ENCODE results near the gene HIVEP3. TPM values are rescaled to one million over a fixed set of nuclear protein-coding genes. Genes with fewer than 3 reads are reported as not detected.

The HIVEP3 gene
- total and polyA plus RNA-seq, 2 of the 13 experiments (the other 11 are each of a cell fraction or from before 2014, with no cell fraction given) = 0.05 TPM; not detected in 1

- TF ChIP-seq HOXA5 (CRISPR knock-in tag; IDR thresholded peaks at IDR 0.05) (no peak), ZMYM2 (CRISPR knock-in tag; IDR thresholded peaks at IDR 0.05) (no peak), FIP1L1 (IDR thresholded peaks at IDR 0.05; ENCODE audit: borderline replicate concordance, insufficient read depth, low read depth, low read length) (no peak), RFX1 (IDR thresholded peaks at IDR 0.05) (no peak)
Observed at GRCh38 chr1:41812051-41812450, 106.7 kb downstream of the HIVEP3 start (continued).

DNA sequence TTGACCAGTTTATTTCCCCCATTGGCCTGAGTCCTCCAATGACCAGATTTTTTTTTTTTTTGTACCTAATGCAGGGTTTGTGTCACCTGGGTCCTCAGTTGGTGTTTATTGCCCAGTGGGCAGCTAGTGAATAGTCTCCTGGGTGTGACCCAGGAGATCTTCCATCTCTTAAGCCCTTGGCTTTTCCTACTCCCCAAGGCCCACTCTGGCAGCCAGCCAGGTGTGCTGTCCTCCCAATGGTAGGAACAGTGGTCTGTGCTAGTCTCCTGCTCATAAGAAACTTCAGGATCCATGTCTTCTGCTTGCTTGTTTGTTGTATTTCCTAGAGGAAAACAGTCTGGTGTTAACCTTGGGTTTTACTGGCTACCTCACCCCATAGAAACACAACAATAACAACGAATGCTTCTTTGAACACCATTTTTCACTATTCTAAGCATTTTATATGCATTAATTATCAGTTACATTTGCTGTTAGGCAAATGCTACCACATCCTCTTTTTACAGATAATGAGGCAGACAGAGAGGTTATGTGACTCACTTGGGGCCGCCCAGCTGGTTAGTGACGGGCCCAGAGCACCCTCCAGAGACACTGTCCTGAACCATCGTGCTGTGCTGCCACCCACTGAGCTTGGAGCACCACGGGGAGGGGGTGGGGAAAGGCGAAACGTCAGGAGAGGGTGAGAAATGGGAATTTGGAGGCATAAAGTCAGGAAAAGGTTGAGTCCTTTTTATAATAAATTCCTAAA is 107.5 kb downstream of the HIVEP3 start:
- no peak for FAIRE-seq
- H2AFZ ChIP-seq (ENCODE audit: low read length) = no peak overlapping the region

More for the DNA sequence above, 107.5 kb downstream of the HIVEP3 start:
- in situ Hi-C loops (cut with HindIII; ENCODE audit: extremely low pct_ligation_motif_present, low pct_unique_long_range_greater_than_20kb) (no loop called here), intact Hi-C loops (cut with micrococcal nuclease; ENCODE audit: unreplicated experiment) (no loop called here)
- H3K79me2 ChIP-seq (ENCODE audit: insufficient read depth, low read length) = no peaks in the 10 kb centered on the region
- TF ChIP-seq ZNF775 (CRISPR knock-in tag; IDR thresholded peaks at IDR 0.05; ENCODE audit: borderline replicate concordance) (no peak), POLR2AphosphoS5 (IDR thresholded peaks at IDR 0.05; ENCODE audit: low read depth, low read length) (no peak), LCORL (IDR thresholded peaks at IDR 0.05) (no peak), LCORL (CRISPR knock-in tag; IDR thresholded peaks at IDR 0.05) (no peak), TBX3 (IDR thresholded peaks at IDR 0.05; ENCODE audit: borderline replicate concordance) (no peak), RXRB (CRISPR knock-in tag; IDR thresholded peaks at IDR 0.05; ENCODE audit: borderline replicate concordance) (no peak), RFX1 (IDR thresholded peaks at IDR 0.05) (no peak)
- TF ChIP-seq, protein P1, sequence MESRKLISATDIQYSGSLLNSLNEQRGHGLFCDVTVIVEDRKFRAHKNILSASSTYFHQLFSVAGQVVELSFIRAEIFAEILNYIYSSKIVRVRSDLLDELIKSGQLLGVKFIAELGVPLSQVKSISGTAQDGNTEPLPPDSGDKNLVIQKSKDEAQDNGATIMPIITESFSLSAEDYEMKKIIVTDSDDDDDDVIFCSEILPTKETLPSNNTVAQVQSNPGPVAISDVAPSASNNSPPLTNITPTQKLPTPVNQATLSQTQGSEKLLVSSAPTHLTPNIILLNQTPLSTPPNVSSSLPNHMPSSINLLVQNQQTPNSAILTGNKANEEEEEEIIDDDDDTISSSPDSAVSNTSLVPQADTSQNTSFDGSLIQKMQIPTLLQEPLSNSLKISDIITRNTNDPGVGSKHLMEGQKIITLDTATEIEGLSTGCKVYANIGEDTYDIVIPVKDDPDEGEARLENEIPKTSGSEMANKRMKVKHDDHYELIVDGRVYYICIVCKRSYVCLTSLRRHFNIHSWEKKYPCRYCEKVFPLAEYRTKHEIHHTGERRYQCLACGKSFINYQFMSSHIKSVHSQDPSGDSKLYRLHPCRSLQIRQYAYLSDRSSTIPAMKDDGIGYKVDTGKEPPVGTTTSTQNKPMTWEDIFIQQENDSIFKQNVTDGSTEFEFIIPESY (CRISPR knock-in tag; IDR thresholded peaks at IDR 0.05) = no peak
- no peaks in the 10 kb centered on the region for H3K36me3 ChIP-seq (replicated peaks in 1 of 2; ENCODE audit: control insufficient read depth in 1 of 2, insufficient read depth in 2 of 2, low read length in 2 of 2)
- no TSS peak for BruUV-seq (replicated peaks)
- ChIA-PET POLR2A (no interaction called here), CTCF (ENCODE audit: low intra/inter-chr PET ratio, low total read pairs) (no interaction called here)
- H3K9ac ChIP-seq (ENCODE audit: insufficient read depth, low read depth, low read length) = no peak overlapping the region
- DNase-seq (ENCODE audit: low spot score) (no peak), ATAC-seq (no peak)
- H3K4me2 ChIP-seq (ENCODE audit: low read depth, low read length) = no peak overlapping the region
- H3K9me3 ChIP-seq (ENCODE audit: low read length) = no peaks in the 10 kb centered on the region
- H3K4me1 ChIP-seq (ENCODE audit: insufficient read depth, low read length) = no peaks in the 10 kb centered on the region
- no peak overlapping the region for H3K4me3 ChIP-seq (replicated peaks in 1 of 3; ENCODE audit: insufficient read depth in 1 of 3, low read depth in 2 of 3, low read length in 3 of 3)
- 0 out of 2 replicates have a peak, but pooled peaks cover 3% of the 10 kb centered on the region for H4K20me1 ChIP-seq (ENCODE audit: insufficient read depth, low read length)
- no peak overlapping the region for H3K27ac ChIP-seq (ENCODE audit: extremely low read length, insufficient read depth, low read length)
- H3K27me3 ChIP-seq (ENCODE audit: control insufficient read depth in 1 of 2, insufficient read depth in 2 of 2, low read length in 2 of 2) = no peaks in the 10 kb centered on the region
- WGBS (ENCODE audit: low lambda C conversion rate) = 5% methylated on average over 7 of the region's 7 CpGs

Data from HepG2 (cell line).